H1 (cell line): ENCODE data around the gene BLTP3B. TPM values are rescaled to one million over a fixed set of nuclear protein-coding genes. Genes with fewer than 3 reads are reported as not detected.

Experiments
- BRCA1 ChIP-seq: IDR thresholded peaks from 2 replicates; pipeline ENCODE4 v1.6.1; 2012; ENCODE audit warnings: low read depth, low read length, improper control_type of control experiment
- POLR2A ChIP-seq, 2 experiments: IDR thresholded peaks; 1 replicate in 1 of 2; 2 replicates in 1 of 2; pipeline ENCODE4 v1.6.1; 2011; ENCODE audit warnings: low read depth in 2 of 2, low read length in 2 of 2, mild to moderate bottlenecking in 2 of 2; ENCODE audit errors: control extremely low read depth in 1 of 2
- polyA plus RNA-seq, 7 experiments: library from polyadenylated mRNA; depleted of rRNA in 3 of 7; stranded (reverse) in 5 of 7; unstranded in 2 of 7; fragments of >200 nt in 5 of 7; fragments of 200-250 nt in 2 of 7; gene quantifications; 1 replicate in 5 of 7; 2 replicates in 1 of 7; 4 replicates in 1 of 7; pipeline versions ENCODE4 v1.2.1 to v1.2.3, GENCODE V29; 2011 to 2013; ENCODE audit warnings: missing spikeins in 2 of 7, mixed read lengths in 2 of 7
- total RNA-seq: library from RNA; stranded (reverse); fragmentation: NEBNext Ultra II Directional; extraction: Animal tissue kit (Norgen Biotek cat#: 25700); gene quantifications from 2 replicates; pipeline ENCODE4 v1.2.1, GENCODE V29; 2021
- TF ChIP-seq, protein P1 (sequence below): IDR thresholded peaks from 2 replicates; pipeline ENCODE4 v1.6.1; 2012; ENCODE audit warnings: inconsistent platforms

Gene BLTP3B
- total and polyA plus RNA-seq, 2 of the 8 experiments (the other 6 are each of a cell fraction or from before 2014, with no cell fraction given): 7.0 to 28.6 TPM

DNA sequence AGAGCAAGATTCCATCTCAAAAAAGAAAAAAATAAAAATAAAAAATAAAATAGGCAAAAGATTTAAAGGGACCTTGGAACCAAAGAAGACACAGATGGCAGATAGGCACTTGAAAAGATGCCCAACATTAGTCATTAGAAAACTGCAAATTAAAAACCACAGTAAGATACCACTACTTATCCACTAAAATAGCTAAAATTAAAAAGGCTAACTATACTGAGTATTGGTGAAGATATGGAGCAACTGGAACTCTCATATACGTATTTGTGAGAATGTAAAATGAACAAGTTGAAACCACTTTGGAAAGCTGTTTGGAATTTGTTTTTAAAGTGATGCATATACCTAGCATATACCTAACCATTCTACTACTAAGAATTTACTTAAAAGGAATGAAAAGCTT lies 22.3 kb downstream of the BLTP3B start (continued):
- TF ChIP-seq, protein P1, sequence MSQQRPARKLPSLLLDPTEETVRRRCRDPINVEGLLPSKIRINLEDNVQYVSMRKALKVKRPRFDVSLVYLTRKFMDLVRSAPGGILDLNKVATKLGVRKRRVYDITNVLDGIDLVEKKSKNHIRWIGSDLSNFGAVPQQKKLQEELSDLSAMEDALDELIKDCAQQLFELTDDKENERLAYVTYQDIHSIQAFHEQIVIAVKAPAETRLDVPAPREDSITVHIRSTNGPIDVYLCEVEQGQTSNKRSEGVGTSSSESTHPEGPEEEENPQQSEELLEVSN: no peak
- TF ChIP-seq POLR2A (IDR thresholded peaks at IDR 0.05; ENCODE audit: control extremely low read depth in 1 of 2, low read depth in 2 of 2, low read length in 2 of 2): no peak
- no peak for TF ChIP-seq BRCA1
- TF ChIP-seq, all 59 proteins: peak for 0
